Measurements from ENCODE around the gene OAS3.

- TF ChIP-seq, protein P1, sequence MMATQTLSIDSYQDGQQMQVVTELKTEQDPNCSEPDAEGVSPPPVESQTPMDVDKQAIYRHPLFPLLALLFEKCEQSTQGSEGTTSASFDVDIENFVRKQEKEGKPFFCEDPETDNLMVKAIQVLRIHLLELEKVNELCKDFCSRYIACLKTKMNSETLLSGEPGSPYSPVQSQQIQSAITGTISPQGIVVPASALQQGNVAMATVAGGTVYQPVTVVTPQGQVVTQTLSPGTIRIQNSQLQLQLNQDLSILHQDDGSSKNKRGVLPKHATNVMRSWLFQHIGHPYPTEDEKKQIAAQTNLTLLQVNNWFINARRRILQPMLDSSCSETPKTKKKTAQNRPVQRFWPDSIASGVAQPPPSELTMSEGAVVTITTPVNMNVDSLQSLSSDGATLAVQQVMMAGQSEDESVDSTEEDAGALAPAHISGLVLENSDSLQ (IDR thresholded peaks at IDR 0.05): no peak
- TF ChIP-seq FOXK2 (IDR thresholded peaks at IDR 0.05): no peak
- TF ChIP-seq SUZ12 (IDR thresholded peaks at IDR 0.05): no peak
- no peak for TF ChIP-seq BHLHE40 (IDR thresholded peaks at IDR 0.05; ENCODE audit: borderline replicate concordance)
- TF ChIP-seq SP1 (IDR thresholded peaks at IDR 0.05): no peak
- TF ChIP-seq ELF4 (IDR thresholded peaks at IDR 0.05): no peak
- no peak for TF ChIP-seq HDGF (IDR thresholded peaks at IDR 0.05; ENCODE audit: borderline replicate concordance)
- no peak for TF ChIP-seq NFRKB (IDR thresholded peaks at IDR 0.05)
Observed at GRCh38 chr12:112950701-112951100, 12.4 kb downstream of the OAS3 start.

Data from HEK293T (cell line).